H1 (cell line): ENCODE measurements around the gene CX3CL1. TPM values are rescaled to one million over a fixed set of nuclear protein-coding genes. Genes with fewer than 3 reads are reported as not detected.

Experiments used
- ATF3 ChIP-seq: IDR thresholded peaks from 2 replicates; pipeline ENCODE4 v1.6.1; 2011; ENCODE audit warnings: low read depth, mild to moderate bottlenecking, low read length; ENCODE audit not compliant: insufficient read depth
- POLR2A ChIP-seq, 2 experiments: IDR thresholded peaks; 1 replicate in 1 of 2; 2 replicates in 1 of 2; pipeline ENCODE4 v1.6.1; 2011; ENCODE audit warnings: low read depth in 2 of 2, low read length in 2 of 2, mild to moderate bottlenecking in 2 of 2; ENCODE audit errors: control extremely low read depth in 1 of 2
- POU5F1 ChIP-seq: IDR thresholded peaks from 2 replicates; pipeline ENCODE4 v1.6.1; 2011; ENCODE audit warnings: low read depth, mild to moderate bottlenecking, low read length, moderate library complexity
- YY1 ChIP-seq: IDR thresholded peaks from 2 replicates; pipeline ENCODE4 v1.6.1; 2011; ENCODE audit warnings: low read depth, mild to moderate bottlenecking, low read length
- polyA plus RNA-seq, 7 experiments: library from polyadenylated mRNA; depleted of rRNA in 3 of 7; stranded (reverse) in 5 of 7; unstranded in 2 of 7; fragments of >200 nt in 5 of 7; fragments of 200-250 nt in 2 of 7; gene quantifications; 1 replicate in 5 of 7; 2 replicates in 1 of 7; 4 replicates in 1 of 7; pipeline versions ENCODE4 v1.2.1 to v1.2.3, GENCODE V29; 2011 to 2013; ENCODE audit warnings: missing spikeins in 2 of 7, mixed read lengths in 2 of 7
- total RNA-seq: library from RNA; stranded (reverse); fragmentation: NEBNext Ultra II Directional; extraction: Animal tissue kit (Norgen Biotek cat#: 25700); gene quantifications from 2 replicates; pipeline ENCODE4 v1.2.1, GENCODE V29; 2021

The CX3CL1 gene
- total and polyA plus RNA-seq, 2 of the 8 experiments (the other 6 are each of a cell fraction or from before 2014, with no cell fraction given): 1.4 to 3.0 TPM

DNA sequence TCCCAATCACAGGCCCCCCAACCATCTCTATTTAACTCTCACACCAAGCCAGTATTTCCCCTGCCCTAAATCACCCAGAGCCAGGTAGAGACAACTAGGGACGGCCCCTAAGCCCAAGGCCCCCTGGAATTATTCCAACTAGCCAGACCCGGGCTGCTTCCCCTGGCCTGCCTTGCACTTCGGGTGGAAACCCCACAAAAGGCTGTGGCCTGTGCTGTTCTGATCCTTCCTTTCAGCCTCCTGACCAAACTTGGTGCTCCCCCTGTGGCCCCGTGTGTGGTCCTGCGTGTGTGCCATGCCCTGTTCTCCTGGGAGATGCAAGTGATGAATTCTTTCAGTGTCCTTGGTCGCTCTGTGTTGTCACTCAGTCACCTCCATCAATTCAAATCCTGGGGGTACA is 47.2 kb downstream of the CX3CL1 start (continued):
- TF ChIP-seq YY1 (no peak), POU5F1 (no peak), POLR2A (IDR thresholded peaks at IDR 0.05; ENCODE audit: control extremely low read depth in 1 of 2, low read depth in 2 of 2, low read length in 2 of 2) (no peak), ATF3 (no peak)
